Psoas muscle (tissue), 8 donors: ENCODE data around the gene MDFIC. TPM values are rescaled to one million over a fixed set of nuclear protein-coding genes. Genes with fewer than 3 reads are reported as not detected.

Experiments used
- ATAC-seq, 4 donors: fragments of 200-7000 bp; cut with Tn5 transposase; one replicate each; pipeline ENCODE4 v1.9.1; 2020; ENCODE audit warnings: moderate library complexity in 3 of 4, mild to moderate bottlenecking in 2 of 4
- DNase-seq, 2 donors: peaks; one replicate each; pipeline ENCODE4 v3.0.0-alpha.2; 2020
- H3K27ac ChIP-seq: fragments of 200-600 bp; one replicate; pipeline ENCODE4 v1.8.0; 2022
- H3K27me3 ChIP-seq, 3 donors: fragments of 200-600 bp in 1 of 3; one replicate each; pipeline versions ENCODE4 v1.6.1 to v1.8.0; 2013 to 2022; ENCODE audit warnings: low read length in 2 of 3, mild to moderate bottlenecking in 2 of 3, moderate library complexity in 1 of 3; ENCODE audit not compliant: insufficient read depth in 3 of 3
- H3K36me3 ChIP-seq, 2 donors: fragments of 200-600 bp in 1 of 2; one replicate each; pipeline versions ENCODE4 v1.6.1 to v1.8.0; 2013 to 2022; ENCODE audit warnings: low read depth in 1 of 2, mild to moderate bottlenecking in 1 of 2, moderate library complexity in 1 of 2; ENCODE audit not compliant: insufficient read depth in 1 of 2
- H3K4me1 ChIP-seq: fragments of 200-600 bp; one replicate; pipeline ENCODE4 v1.8.0; 2022
- H3K4me3 ChIP-seq: fragments of 200-600 bp; one replicate; pipeline ENCODE4 v1.8.0; 2022; ENCODE audit warnings: mild to moderate bottlenecking
- H3K9me3 ChIP-seq: fragments of 200-600 bp; one replicate; pipeline ENCODE4 v1.8.0; 2022
- WGBS, 3 donors: extraction: QIAGEN DNeasy Blood & Tissue Kit; methylation state at CpG; one replicate each; pipeline versions ENCODE4 v1.1.6 to v1.1.7; 2013; 5-methylcytosine and 5-hydroxymethylcytosine counted together
- intact Hi-C, 2 donors: fragments of 100-400 bp; cut with DNase I; formaldehyde crosslinking; loops; one replicate each; pipeline versions ENCODE4 v1.11.0 to v1.14.2; 2022
- polyA plus RNA-seq, 3 donors: library from polyadenylated mRNA; stranded (reverse); fragments of 200-250 nt; gene quantifications; one replicate each; pipeline ENCODE4 v1.2.3, GENCODE V29; 2013
- total RNA-seq, 4 donors: library from RNA; stranded (reverse); fragmentation: NEBNext Ultra II Directional in 2 of 4; extraction: Animal tissue kit (Norgen Biotek cat#: 25700) in 2 of 4; gene quantifications; one replicate each; pipeline versions ENCODE4 v1.2.1 to v1.2.4, GENCODE V29; 2021 to 2023
- TF ChIP-seq, protein P1 (sequence below): fragments of 200-600 bp; IDR thresholded peaks from one replicate; pipeline ENCODE4 v1.8.0; 2022; ENCODE audit warnings: antibody characterized with exemption
- donor health status: healthy with polysubstance abuse.
- donor health status: DM: no; HTN: no; CAD: no; lungs with moderate emphysema.
- donor health status: Bipolar disorder and iron deficiency.
- donor health status: healthy.
- donor health status: DM: yes; HTN: yes; CAD: no.
- donor health status: DM: no; HTN: no; CAD: no.
- donor health status: DM: no; HTN: no; CAD: no.
- donor health status: DM: yes; HTN: yes; CAD: no.

Gene MDFIC
- total and polyA plus RNA-seq, 7 donors: 2.7 to 14.6 (median 7.1) TPM

DNA sequence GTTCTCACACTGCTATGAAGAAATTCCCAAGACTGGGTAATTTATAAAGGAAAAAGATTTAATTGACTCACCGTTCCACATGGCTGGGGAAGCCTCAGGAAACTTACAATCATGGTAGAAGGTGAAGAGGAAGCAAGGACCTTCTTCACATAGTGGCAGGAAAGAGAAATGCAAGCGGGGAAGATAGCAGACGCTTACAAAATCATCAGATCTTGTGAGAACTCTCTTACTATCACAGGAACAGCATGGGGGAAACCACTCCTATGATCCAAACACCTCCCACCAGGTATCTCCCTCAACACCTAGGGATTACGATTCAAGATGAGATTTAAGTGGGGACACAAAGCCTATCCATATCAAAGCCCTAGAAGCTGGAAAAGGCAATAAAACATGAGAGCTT lies 130.8 kb downstream of the MDFIC start:
- Histone ChIP-seq H3K9me3 (no peaks in the 10 kb centered on the region), H3K27me3 (no peaks in the 10 kb centered on the region), H3K27ac (no peak overlapping the region), H3K4me3 (no peak overlapping the region), H3K36me3 (no peaks in the 10 kb centered on the region), H3K4me1 (no peaks in the 10 kb centered on the region)
- WGBS, 3 donors: 80 to 85% (median 83%) methylated on average over 4 of the region's 4 CpGs
- DNase-seq: no peak
- no peak for ATAC-seq
- TF ChIP-seq, protein P1, sequence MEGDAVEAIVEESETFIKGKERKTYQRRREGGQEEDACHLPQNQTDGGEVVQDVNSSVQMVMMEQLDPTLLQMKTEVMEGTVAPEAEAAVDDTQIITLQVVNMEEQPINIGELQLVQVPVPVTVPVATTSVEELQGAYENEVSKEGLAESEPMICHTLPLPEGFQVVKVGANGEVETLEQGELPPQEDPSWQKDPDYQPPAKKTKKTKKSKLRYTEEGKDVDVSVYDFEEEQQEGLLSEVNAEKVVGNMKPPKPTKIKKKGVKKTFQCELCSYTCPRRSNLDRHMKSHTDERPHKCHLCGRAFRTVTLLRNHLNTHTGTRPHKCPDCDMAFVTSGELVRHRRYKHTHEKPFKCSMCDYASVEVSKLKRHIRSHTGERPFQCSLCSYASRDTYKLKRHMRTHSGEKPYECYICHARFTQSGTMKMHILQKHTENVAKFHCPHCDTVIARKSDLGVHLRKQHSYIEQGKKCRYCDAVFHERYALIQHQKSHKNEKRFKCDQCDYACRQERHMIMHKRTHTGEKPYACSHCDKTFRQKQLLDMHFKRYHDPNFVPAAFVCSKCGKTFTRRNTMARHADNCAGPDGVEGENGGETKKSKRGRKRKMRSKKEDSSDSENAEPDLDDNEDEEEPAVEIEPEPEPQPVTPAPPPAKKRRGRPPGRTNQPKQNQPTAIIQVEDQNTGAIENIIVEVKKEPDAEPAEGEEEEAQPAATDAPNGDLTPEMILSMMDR: no peak
- intact Hi-C loops: no loop called here

DNA sequence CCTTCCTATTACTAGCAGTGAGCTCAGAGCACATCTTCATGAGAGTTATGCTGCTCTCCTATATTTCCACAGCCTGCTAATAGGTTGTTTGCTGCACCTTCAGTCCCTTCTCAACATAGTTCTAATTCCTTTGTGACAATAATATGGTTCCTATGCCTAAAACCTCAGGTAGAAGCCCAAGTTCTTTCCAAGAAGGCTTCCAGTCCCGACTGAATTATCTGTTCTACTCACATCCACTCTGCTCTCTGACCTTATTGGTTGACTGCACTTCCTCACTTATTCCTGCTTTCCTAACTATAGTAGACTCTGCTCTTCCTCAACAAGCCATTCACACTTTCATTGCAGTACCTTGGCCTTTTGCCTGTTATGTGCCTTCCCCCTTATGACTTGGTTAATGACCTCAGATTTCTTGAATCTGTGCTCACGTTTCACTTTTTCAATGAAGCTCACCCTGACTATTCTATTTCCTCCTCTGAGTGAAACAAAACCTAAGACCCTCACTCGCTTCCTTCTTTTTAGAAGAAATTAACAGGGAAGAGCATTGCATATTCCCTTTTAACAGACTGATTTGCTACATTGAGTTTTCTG lies 132.7 kb downstream of the MDFIC start:
- no peak for ATAC-seq
- intact Hi-C loops: no loop called here
- Histone ChIP-seq H3K4me1 (no peaks in the 10 kb centered on the region), H3K27me3 (no peaks in the 10 kb centered on the region), H3K4me3 (no peak overlapping the region), H3K27ac (no peak overlapping the region), H3K9me3 (no peaks in the 10 kb centered on the region), H3K36me3 (no peaks in the 10 kb centered on the region)
- DNase-seq: no peak
- TF ChIP-seq, protein P1: no peak
- WGBS, 3 donors: 51 to 55% (median 53%) methylated on average over 3 of the region's 3 CpGs

DNA sequence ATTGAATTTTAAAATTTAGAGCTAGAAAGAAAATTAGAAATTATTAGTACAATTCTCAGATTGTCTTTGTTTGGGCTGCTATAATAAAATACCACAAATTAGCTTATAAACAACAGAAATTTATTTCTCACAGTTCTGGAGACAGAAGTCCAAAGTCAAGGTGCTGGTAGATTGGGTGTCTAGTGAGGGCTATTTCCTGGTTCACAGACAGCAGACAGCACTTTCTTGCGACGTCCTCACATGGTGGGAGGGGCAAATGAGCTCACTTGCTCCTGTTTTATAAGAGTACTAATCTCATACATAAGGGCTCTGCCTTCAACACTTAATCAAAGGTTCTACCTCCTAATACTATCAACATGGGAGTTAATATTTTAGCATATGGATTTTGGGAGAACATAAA lies 134.1 kb downstream of the MDFIC start:
- DNase-seq: no peak
- no peaks in the 10 kb centered on the region for H3K4me1 ChIP-seq
- no peaks in the 10 kb centered on the region for H3K36me3 ChIP-seq
- TF ChIP-seq, protein P1: no peak
- no peak overlapping the region for H3K27ac ChIP-seq
- no peak overlapping the region for H3K4me3 ChIP-seq
- no peaks in the 10 kb centered on the region for H3K27me3 ChIP-seq
- no peak for ATAC-seq
- WGBS, 3 donors: 52 to 66% (median 54%) methylated on average over 2 of the region's 2 CpGs
- no peaks in the 10 kb centered on the region for H3K9me3 ChIP-seq
- intact Hi-C loops: no loop called here

DNA sequence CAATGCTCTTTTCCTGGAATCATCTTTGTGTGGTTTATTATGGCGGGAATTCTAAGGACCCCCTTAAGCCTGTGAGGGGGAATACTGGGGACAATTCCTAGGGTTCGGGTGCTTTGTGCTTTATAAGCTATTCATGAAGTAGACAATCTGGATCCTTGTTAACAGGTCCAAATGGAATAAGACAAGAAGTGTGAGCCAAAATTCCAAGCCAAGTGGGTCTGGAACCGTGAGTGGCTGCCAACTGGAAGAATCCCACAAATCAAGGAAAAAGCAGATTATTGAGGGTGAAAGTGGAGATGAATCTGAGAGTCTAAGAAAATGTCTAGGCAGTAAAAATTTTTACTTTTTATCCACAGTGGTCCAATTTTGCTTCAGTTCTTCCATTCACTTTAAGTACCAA lies 136.8 kb downstream of the MDFIC start:
- ATAC-seq (no peak), DNase-seq (no peak)
- Histone ChIP-seq H3K9me3 (no peaks in the 10 kb centered on the region), H3K36me3 (no peaks in the 10 kb centered on the region), H3K27ac (no peak overlapping the region), H3K4me1 (no peaks in the 10 kb centered on the region), H3K4me3 (no peak overlapping the region), H3K27me3 (no peaks in the 10 kb centered on the region)
- 35 to 53% (median 41%) methylated on average over 3 of the region's 3 CpGs for WGBS, 3 donors
- TF ChIP-seq, protein P1: no peak
- intact Hi-C loops: no loop called here

DNA sequence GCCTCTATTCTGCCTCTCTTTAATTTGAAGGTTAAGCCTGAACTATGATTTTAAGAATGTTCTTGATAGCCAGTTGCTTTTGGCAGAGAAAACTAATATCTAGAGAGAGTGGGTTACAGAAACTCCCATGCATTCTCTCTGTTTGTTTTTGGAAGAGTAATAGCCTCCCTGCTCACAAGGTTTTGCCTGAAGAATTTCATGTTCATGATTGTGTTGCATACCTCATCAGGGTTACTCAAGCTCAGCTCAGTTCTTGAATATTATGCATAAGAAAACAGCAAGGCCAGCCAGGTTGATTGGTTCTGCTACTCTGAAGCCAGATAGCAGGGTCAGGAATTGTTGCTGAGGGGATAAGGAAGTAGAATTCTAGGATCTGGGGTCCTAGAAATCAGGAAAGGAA lies 137.4 kb downstream of the MDFIC start:
- DNase-seq (no peak), ATAC-seq (no peak)
- Histone ChIP-seq H3K4me3 (no peak overlapping the region), H3K27me3 (no peaks in the 10 kb centered on the region), H3K36me3 (no peaks in the 10 kb centered on the region), H3K27ac (no peak overlapping the region), H3K9me3 (no peaks in the 10 kb centered on the region), H3K4me1 (no peaks in the 10 kb centered on the region)
- intact Hi-C loops: no loop called here
- TF ChIP-seq, protein P1: no peak
